NK-92 (cell line): ENCODE results near the gene GALNTL6.
"Not testable (repeated sequence)": the region's sequence is repeated elsewhere in the genome, so short reads cannot be mapped to it uniquely, and the experiment has no call there.

Source experiments
- DNase-seq: peaks from one replicate; lab custom pipeline; 2025; ENCODE audit not compliant: unreplicated experiment; lab: John Stamatoyannopoulos, UW

Gene GALNTL6

DNA sequence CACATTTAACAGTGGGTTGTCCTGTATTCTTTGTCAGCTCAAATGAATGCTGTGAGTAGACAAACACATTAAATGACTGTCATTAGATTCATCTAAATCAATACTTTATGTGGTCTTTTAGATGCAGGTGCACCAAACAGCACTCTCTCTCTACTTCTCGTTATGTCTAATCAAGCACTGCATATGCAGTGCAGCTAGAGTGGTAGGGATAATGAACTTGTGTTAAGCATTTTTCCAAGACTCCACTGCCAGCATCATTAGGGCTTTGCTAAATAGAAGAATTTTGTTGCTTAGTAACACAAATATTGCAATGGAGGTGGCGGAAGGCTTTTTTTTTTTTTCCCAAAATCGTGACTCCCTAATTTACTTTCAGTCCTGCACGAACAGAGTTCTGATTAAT, 908.5 kb downstream of the GALNTL6 start:
- DNase-seq, result no peak

DNA sequence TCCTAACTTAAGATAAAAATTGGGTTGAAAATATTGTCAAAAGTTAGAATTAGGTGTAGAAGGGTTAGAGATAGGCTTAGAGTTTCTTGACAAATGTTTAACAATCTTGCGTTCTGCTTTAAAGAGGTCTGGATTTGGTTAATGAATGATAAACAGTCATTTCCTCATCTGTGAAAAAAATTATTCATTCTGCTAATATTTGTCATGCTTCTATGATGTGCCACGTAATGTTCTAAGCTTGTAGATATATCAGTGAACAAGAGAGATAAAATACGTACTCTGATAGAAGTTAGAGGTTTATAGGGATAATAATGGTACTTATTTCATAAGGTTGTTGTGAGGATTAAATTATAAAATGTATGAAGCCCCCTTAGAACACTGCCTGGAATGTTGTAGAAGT, 912.4 kb downstream of the GALNTL6 start:
- no peak for DNase-seq

DNA sequence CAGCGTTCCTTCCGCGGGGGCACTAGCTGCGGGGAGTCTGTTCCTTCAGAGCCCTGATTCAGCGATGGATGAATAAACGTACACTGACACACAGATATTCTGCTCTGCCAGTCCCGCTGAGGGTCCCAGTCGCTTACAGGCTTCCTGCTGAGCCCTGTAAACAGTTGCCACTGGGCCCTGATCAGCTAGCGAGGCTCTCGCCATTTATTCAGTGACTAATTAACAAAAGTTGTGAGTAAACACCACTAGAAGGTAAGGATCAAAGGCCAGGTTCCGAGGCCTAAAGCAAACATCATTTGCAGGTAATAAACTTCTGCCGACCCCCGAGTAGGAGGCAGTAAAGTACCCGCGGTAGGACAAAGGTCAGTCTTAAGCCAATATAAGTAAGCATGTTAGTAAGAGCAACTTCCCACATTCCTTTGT, 912.8 kb downstream of the GALNTL6 start:
- no peak for DNase-seq

DNA sequence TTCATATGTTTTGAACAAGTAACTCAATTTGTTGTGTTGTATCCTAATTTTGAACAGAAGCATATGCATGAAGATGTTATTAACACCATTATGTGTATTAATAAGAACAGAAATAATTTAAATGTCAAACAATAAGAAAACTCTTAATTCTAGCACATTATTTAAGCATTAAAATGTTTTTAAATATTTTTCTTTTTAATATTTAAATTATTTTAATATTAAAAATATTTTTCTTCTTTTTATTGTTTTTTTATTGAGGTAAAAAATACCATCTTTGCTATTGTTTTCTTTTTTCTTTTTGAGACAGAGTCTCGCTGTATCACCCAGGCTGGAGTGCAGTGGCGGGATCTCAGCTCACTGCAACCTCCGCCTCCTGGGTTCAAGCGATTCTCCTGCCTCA, 914.4 kb downstream of the GALNTL6 start:
- no peak for DNase-seq

DNA sequence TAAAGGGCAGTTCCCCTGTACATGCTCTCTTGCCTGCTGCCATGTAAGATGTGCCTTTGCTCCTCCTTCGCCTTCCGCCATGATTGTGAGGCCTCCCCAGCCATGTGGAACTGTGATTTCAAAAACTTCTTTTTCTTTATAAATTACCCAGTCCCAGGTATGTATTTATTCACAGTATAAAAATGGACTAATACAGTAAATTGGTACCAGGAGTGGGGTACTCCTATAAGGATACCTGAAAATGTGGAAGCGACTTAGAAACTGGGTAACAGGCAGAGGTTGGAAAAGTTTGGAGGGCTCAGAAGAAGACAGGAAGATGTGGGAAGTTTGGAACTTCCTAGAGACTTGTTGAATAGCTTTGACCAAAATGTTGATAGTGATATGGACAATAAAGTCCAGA, 920.4 kb downstream of the GALNTL6 start:
- DNase-seq, result not testable (repeated sequence)

DNA sequence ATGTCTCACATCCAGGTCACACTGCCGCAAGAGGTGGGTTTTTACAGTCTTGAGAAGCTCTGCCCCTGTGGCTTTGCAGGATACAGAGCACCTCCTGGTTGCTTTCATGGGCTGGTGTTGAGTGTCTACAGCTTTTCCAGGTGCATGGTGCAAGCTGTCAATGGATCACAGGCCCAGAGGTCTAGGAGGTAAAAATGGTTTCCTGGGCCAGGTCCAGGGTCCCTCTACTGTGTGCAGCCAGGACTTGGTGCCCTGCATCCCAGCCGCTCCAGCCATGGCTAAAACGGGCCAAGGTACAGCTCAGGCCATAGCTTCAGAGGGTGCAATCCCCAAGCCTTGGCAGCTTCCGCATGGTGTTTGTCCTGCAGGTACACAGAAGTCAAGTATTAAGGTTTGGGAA, 921.4 kb downstream of the GALNTL6 start:
- no peak for DNase-seq

DNA sequence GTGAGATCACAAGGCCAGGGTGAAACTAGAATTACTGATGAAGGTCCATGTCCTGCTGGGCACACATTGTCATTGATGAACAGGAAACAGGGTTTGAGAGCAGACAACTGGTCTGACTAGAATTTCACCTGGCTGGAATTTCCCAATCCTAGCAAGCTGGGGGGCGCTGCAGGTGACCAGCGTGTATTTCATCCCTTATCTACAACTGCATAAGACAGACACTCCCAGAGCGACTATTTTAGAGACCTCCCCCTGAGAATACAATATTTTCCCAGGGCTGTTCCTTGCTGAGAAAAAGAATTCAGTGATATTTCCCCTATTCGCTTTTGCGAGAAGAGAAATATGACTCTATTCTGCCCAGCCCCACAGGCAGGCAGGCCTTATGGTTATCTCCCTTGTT, 922.8 kb downstream of the GALNTL6 start:
- no peak for DNase-seq

DNA sequence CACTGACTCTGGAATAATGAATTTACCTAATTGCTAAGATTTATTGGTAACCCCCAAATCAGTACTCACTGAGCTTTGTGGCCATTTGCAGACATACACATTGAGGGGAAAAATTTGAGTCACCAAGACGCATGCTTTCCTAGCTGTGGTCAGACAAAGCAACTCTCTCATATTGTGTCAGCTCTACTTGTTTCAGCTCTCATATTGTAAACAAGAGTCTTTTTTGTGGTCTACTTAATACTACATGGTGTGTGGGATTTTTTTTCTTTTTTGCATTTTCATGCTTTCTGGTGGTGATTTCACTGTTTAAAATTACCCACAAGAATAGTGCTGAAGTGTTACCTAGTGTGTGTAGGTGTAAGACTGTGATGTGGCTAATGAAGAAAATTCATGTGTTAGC, 927.2 kb downstream of the GALNTL6 start:
- no peak for DNase-seq

DNA sequence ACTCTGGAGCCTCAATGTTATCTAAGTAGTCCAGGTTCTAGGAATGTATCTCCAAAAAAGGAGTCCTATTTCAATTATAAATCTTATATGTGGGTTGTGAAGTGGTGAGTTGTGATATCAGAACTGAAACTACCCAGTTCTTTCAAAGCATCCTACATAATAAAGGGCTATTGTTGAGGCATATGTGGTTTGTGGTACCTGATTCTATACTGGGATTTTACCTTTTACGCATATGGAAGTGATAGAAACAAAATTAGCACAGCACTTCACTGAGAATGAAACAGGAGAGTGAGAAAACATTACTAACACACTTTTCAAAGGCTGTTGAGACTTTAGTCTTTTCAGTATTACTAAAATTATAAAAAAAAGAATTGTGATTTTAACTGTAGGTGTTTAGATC, 937.7 kb downstream of the GALNTL6 start:
- no peak for DNase-seq

DNA sequence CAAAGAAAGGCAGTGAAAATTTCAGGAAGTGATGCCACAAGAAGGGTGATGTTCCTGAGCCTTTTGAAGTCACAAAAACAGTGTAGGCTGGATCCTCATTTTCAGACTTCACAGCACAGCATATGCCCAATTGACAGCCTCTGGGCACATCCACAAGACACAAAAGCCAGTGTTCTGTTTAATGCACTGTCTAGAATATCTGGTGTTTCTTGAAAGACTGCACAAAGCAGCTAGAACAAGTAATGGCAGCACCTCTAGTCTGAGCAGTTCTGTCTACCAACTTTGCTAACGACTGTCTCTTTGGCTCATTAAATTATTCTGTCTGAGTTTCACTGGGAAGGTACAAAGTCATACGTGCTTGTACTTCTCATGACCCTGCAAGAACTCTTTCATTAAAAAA, 938.3 kb downstream of the GALNTL6 start:
- no peak for DNase-seq

DNA sequence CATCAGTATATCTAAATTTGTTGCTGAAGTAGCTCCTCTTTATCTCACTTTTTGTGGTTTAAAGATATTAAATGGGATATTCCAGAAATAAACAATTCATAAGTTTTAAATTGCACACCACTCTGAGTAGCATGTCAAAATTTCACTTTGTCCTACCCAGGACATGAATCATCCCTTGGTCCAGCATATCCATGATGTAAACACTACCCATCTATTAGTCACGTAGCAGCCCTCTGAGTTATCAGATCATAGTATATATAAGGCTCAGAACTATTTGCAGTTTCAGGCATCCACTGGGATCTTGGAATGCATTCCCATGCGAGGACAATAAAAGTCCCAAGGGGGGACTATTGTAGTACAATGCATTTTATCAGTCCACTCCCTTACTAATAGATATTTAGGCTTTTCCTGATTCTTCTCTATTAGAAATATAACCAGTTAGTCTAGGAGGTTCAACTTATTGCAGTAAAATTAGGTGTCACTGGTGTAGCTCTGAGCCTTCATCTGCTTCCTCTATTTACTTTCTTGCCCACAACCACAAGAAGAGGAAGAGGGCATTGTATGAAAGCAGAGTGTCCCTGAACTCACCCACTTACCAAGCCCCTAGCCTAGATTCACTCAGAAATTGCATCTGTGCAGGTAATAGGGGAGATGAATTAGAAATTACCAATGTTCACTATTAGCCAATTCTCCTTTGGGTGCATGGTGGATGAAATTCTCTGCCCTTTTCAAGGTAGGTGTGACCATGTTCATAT, 945.6 kb downstream of the GALNTL6 start:
- no peak for DNase-seq

DNA sequence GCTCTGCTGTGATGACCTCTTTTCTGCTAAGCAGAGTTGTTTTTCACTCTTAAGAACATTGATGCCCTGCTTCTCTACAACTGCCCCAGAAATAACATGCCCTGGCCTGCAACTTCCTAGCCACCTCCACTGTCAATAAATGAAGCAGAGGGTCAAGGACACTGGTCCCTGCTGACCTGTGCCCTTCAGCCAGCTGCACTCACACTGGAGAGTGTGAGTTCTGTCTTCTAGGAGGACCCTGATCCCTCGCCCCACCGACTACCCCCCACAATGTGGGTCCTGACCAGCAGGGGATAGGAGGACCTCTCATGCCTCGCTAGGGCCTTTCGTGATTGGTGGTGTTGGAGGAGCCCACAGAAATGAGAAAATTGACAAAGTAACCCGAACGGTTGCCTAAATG, 947.3 kb downstream of the GALNTL6 start:
- DNase-seq, result no peak

DNA sequence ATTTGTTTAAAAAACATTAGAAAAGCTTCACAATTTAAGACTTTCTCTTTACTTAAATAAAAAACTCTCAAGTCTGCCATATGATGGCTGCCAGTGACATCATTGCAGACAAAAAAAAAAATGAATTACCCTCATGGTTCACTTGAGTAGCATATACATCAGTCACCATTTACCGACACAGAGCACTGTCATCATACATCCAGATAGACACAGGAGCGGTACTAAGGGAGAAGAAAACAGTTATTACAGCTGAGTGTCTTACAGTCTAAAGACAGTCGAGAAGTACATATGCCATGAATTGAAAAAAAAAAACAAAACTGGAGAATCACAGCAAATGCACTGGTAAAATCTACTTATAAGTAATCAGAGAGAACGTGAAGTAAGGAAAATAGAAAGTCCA, 949.7 kb downstream of the GALNTL6 start:
- no peak for DNase-seq

DNA sequence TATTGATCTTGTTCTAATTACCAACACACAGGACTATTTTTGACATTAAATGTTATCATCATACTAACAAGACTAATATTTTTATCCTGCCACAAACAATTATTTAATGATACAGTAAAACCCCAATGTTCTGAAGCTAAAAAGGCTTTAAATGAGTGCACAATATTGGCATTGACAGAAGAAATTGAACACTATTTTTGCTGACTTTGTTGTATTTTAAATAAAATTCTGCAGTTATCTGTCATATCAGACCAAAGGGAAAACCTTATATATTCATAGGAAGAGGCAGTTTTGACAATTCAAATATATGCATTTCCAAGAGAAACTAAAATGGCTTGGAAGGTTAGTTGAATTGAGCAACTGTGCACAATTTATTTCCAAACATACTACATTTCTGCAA, 957.6 kb downstream of the GALNTL6 start:
- DNase-seq, result no peak

DNA sequence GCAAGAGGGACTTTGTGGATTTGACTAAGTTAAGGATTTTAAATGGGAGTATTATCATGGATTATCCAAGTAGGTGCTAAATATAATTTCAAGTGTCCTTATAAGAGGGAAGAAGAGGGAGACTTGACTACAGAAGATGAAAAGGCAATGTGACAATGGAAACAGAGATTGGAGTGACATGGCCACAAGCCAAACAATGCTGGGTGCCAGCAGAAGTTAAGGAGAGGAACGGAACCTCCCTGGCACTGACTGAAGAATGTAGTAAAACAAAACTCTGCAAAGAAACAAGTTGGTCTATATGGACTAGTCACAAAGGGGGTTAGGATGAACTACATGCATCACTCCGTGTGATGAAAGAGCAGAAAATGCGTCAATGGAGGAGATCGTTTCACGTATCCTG, 959.6 kb downstream of the GALNTL6 start:
- no peak for DNase-seq

DNA sequence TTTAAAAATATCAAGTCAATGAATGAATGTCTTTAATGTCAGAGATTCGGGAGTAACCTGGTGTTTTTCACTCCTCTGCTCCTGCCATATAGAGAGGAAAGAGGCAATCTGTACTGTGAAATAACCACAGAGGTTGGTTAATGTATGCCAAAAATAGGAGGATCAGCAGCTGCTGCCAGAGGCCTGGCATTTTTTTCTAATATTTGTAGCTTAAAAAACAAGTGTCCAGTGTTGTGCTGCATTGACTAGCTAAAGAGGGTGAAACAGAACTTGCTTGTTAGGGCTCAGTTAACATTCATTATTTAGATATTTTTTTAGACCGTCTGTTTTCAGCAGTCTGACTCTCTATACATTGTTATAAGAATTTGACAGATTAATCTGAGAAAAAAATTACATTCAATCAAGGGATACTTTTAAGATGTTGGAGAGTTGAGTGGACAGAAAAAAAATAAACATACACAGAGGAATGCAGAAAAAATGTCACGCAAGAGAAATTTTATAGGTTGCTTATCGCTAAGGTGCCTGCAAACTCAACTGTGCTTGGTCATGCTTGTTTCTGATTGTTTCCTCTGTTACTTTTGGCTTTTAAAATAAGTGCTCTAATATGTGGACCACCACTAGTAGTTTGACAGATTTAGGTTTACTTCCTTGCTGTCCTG, 963.1 kb downstream of the GALNTL6 start:
- DNase-seq, result no peak

DNA sequence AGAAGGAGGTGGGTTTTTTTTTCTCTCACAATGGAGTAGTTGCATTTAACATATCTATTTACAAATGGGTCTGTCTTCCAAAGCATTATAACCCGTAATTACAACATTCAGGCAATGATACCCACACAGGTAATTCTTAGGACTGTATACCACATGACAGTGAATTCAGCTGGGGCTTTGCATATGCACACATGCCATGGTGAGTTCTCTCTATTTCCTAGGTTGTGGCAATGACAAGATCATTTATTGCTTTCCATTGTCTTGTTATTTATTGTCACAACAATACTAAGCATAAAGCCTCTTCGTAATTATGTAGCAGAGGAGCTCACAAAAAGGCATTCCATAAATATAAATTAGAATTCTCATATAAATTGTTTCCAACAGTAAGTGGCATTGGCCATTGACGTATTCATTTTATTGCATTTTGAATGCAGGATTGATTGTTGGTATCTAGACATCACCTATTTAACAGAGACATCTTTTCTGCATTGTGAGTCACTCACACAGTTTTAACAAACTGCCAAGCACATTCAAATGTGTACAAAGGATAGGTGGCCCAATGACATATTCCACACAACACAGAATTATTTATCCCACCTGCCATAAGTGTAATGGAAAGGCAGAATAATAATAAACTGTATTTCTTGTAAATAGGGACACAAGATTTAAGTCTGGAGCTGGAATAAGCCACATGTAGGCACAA, 964.7 kb downstream of the GALNTL6 start:
- no peak for DNase-seq

DNA sequence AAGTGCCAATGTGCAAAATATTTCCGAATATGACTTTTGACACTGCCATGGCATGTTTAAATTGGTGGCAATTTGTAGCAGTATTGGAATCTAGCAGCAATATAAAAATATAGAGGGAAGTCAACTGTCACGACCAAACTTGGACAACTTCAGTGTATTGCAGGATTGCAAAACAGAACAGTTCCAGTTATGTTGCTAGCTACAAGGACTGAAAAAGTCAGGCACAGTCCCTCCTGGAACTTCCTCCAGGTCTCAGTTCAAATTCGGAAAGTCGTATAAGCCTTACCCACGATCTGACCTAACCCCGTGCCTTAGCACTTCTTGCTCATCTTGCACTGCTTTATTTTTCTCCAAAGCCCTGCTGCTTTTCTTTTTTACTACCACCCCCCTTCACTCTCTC, 965.4 kb downstream of the GALNTL6 start:
- no peak for DNase-seq

DNA sequence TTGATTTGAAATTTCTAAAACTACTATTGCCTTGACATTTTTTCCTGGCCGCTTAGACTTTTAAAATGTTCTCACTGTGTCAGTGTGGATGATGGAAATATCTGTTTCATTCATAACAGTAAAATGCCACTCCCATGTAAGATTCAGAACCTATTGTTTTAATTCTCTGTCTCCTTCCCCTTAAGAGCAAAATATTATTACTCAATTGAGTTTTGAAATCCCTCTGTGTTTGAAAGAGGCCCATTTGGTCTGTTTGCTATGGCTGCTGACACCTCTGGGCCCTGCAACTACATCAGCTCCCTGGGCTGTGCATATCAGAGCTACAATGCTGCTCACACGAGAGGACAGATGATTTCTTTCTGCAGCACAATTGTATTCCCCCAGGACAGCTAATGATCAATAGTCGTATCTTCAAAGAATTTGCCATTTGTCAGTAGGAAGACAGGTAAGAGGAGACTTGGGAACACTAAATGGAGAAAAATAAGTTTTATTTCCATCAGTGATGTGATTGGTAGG, 967.4 kb downstream of the GALNTL6 start:
- no peak for DNase-seq

DNA sequence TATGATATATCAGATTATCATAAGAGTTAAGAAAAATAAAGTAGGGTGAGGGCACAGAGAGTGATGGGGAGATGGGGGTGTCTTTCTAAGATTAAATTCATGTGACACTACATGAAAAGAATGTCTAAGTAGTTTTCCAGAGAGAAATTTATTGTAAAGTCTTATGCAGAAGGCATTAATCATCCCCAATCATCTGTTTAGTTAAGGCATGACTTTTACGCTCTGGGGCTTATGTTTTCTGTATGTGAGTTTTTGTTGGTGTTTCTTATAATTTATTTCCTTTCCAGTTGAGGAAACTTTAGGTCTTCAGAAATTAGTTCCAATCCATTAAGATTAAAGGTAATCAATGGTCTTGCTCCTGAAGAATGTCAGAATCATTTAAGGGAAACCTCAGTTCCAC, 972.4 kb downstream of the GALNTL6 start:
- DNase-seq, result no peak

DNA sequence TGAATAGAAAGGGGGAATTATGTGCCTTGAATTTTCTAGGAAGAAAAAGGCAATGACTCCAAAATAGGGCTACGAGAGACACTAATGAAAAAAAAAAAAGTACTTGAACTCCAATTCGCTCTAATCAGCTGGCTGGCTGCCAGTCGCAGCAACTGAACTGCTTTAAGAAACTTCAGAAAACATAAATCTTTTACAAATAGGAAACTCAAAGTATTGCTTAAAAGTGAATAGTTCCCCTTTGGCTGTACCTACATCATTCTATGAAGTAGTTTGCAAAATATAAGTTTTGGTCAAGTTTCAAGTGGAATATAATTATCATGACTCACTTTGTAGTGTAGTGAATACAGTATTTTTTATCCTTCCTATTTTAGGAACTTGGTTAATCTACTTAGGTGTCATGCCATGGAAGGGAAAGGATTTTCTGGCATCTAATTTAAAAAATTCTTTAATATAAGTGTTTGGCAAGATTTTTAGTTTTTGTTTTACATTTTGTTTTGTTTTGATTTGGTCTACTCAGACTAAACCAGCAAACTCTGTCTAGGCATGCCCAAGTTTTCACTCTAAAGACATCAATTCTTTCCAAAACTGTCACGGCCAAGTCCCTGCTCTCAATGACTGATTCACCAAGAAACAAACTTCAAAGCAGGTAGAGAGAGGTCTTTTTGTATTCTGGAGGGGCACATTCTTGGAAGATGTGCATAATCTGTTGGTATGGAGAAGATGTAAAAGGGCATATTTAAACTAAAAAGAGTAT, 973.0 kb downstream of the GALNTL6 start:
- DNase-seq, result no peak
